Activated T-cell treated with anti-CD3 and anti-CD28 coated beads, Interleukin-2, amount 50 U/mL, for 1 hour (primary cell): ENCODE data around the gene SPECC1.
"Not testable (repeated sequence)": the region's sequence is repeated elsewhere in the genome, so short reads cannot be mapped to it uniquely, and the experiment has no call there.

Experiments
- DNase-seq: peaks from one replicate; pipeline ENCODE4 v3.0.0-alpha.2; 2020

The SPECC1 gene

DNA sequence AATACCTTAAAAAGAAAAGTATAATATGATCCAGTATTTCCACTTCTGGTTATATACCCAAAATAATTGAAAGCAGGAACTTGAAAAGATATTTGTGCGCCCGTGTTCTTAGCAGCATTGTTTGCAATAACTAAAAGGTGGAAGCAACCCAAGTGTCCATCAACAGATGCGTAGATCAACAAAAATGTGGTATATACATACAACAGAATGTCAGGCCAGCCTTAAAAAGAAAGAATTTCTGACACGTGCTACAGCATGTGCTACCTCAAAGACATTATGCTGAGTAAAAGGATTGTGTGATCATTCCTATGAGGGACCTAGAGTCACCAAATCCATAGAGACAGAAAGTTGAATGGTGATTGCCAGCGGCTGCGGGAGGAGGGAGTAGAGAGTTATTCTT, 133.1 kb downstream of the SPECC1 start:
- DNase-seq = no peak

DNA sequence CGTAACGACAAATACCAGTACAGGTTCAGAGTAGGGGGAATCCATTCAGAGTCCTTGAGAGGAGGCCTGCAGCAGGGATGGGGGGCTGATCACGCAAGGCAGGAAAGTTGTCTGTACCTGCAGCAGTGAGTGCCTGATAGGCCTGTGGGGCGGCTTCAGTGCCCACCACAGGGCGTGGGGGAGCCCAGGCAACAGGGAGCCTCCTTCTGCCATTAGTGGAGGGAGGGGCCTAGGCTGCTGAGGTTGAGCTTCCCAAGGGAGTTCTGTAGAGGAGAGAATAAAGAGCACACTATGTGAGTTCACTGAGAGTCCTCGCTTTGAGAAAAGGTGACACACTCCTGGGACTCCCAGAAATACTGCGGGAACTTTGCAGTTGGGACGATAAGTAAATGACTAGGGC, 134.6 kb downstream of the SPECC1 start:
- DNase-seq = no peak

DNA sequence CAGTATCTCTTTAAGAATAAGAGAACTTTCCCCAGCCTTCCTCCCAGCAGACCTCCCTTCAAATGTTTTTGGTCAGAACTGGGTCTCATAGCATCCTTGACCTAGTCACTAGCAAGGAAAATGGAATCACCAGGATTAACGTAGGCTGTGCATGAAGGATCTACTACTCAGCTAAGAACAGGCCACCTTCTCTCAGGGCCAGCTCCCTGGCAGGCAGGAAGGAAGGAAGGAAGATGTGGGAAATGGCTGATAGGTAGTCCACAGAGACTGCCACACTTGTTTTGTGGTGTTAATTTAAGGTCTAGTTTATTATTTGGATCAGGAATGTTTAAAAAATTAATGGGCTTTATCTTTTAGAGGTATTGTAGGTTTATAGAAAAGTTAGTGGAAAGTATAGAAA, 136.4 kb downstream of the SPECC1 start:
- DNase-seq = no peak

DNA sequence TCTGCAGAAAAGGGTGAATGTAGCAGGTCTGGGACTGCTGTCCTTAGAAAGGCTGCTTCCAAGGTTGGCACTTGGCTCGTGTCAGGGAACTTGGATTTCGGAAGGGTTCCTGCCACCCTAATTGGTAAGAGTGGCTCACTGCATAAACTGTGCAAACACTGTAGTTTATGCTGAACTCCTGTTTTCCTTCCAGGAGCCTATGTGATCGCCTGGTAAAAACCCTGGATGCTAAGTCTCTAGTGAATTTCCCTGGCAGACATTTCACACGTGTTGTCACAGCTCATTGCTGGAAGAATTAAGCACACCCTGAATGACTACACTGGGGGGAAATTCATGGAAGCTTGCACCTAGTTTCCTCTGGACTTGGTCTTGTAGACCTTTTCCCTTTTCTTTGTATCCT, 140.1 kb downstream of the SPECC1 start:
- DNase-seq = no peak

DNA sequence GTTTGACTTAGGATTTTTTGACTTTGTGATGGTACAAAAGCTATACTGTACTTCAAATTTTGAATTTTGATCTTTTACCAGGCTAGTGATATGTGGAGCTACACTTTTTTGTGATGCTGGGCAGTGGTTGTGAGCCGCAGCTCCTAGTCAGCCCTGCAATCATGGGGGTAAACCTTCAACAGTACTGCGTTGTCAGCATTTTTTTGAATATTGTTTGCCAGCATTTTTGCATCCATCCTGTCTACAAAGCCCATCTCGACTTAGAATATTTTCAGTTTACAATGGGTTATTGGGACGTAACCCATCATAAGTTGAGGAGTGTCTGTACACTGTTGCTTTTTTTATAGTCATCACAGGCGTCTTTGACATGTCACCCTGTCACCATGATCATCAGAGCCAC, 142.0 kb downstream of the SPECC1 start:
- DNase-seq = no peak

DNA sequence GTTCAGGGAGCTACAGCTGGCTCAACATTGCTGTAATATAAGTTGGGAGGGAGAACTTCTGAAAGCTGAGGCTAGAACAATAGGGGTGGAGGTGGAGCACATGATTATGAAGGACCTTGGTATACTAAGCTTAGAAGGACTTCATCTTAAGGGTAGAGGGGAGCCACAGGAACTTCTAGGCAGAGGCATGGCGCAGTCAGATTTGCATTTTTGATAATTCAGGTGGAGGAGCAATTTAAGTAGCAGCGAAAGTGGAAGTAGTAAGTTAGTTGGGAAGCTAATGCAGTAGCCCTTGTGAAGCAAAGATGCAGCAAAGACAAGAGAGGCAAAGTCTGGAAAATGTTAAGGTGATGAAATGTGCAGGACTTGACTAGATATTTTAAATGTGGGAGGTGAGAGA, 144.1 kb downstream of the SPECC1 start:
- DNase-seq = no peak

DNA sequence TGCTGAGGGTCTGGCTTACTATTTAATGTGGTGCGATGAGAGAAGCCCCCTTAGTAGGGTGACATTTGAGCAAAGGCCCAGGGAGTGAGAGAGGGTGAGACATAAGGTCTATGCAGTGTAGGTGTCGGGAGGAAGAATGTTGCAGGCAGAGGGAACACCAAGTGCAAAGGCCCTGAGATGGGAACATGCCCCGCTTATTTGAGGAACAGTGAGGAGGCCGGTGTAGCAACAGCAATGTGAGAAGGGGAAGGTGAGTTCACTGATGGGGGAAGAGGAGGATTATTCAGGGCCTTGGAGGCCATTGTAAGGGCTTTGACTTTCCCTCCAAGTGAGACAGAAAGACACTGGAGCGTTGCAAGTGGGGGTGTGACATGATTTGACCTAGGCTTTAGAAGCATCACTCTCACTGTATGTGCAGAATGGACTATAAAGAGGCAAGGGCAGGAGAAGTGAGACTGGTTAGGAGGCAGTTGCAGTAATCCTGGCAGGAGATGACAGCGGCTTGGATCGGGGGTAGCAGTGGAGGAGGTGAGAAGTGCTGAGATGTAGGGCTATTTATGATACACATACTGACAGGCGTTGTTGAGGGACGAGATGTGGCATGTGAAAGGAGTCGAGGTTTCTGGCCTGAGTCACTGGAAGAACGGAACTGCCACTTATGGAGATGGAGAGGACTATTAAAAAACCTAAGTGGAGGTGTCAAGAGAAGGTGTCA, 145.3 kb downstream of the SPECC1 start:
- DNase-seq = no peak

DNA sequence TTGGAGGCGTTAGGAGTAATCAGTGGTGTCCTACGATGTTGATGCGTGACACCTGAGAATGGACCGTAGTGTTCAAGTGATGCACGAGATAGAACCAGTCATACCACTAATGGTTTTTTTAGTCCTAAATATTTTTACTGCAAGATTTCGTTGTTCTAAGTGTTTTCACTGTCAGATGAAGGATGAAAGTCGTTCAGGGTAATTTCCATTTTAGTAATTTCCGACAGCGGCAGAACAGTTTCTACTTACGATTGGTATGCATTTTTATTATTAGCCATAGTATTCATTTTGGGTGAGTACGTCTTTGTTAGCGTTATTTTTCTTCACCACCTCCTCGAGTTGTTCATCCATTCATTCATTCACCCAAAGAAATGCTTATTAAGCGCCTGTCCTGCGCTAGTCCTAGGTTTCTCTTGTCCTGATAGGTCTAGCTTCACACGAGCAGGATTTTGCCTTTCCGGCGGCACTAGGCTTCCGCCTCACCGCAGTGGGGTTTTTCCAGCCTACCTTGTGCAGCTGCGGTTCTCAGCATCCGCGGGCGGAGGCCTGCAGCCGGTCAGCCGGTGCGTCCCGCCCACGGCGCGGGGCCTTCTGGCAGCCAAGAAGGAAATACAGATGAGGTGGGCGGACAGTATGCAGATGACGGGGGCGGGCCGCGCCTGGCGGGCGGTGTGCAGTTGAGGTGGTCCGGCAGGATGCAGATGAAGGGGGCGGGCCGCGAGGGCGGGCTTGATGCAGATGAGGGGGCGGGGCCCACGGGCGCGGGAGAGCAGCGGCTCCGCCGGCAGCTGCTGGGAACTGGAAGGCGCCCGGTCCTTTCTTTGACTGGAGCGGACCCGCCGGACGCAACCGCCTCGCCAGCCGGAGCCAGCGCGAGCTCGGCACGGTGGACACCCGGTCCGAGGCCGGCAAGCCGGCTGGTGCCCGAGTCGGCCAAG, 146.4 kb downstream of the SPECC1 start:
- peak; percentile 93 for DNase-seq

DNA sequence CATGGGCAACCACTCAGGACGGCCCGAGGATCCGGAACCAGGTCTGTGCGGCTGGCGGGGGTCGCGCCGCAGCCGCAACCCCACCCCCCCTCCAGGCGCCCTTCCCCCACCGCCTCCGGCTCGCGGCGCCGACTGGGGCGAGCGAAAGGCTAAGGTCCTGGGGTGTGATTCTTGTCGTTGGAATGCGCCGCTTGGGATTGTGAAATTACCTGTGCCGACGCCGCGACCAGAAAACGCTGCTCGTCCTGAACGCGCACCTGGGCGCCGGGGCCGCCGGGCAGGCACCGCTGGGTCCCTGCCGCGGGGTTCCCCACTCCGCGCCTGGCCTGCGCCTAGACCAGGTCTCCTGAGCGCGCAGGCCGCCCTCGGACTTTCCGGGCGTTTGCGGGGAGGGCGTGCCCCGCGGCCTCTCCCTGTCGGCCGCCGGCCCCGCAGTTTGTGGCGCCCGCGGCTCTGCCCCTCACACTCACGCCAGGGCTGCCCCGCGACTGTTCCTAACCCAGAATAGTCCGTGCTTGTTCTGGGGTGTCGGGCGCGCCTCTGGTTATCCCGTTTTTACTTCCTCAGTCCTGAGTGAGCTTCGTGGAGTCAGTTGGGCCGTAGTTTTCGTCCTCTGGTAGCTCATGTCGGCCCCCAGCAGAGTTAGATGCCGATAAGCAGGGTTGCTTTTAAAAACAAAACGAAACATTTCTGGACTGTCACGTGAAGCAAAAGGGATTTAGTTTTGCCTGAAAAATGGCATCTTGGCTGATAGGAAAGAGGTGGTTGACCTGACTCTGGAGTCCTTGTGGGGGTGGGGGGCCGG, 147.2 kb downstream of the SPECC1 start:
- no peak for DNase-seq

DNA sequence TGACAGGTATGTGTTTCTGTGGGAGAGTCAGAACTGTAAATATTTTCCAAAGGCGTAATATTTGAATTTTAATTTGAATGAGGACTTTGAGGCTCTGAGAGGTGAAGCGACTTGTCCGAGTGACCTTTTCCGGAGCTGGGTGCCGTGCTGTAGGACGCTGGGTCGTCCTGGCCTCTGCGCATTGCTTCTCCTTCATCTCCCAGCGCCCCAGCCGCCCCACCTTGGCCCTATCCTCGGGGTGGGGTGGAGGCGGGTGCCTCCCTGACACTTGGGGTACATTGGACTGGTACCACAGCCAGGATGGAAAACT, 147.8 kb downstream of the SPECC1 start:
- no peak for DNase-seq

DNA sequence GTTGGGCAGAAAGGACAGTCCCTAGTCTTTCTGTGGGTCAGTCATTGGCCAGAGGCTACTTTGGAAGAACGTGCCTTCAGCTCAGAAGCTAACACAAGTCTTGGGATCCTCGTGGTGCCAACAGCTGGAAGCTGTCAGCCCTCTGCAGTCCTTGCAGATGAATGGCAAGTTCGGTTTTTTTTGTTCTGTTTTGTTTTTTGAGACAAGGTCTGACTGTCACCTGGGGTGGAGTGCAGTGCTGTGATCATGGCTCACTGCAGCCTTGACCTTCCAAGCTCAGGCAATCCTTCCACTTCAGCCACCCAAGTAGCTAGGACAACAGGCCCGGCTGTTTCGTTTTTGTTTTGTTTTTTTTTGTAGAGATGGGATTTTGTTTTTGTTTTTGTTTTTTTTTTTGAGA, 149.4 kb downstream of the SPECC1 start:
- no peak for DNase-seq

DNA sequence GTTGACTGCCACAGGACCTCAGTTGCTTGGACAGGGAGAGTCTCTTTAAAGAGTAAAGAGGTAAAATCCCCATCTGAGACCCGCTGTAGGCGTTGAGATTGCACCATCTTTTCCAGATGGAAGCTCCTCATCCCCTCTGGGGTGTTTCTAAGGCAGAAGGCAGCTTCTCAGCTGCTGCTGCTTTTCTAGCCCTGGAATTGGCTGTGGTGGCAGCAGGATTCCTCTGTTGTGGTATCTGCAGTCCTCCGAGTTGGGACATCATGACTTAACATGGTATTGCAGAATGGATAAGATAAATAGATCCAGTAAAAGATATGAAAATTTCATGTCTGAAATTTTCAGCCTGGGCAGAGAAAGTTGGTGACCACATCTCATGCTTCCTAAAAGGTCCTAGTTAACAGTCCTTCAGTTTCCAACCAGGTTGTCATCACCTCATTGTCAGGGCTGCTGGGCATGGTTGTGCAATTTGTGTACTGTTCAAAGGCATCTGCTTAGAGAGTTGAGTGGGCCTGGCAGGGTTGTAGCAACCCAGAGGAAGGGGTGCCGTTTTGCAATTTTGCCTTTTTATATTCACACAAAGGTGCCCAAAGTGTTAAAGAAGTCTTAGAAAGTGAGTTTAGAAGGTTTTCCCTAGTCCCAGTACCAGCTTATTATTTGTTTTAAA, 150.4 kb downstream of the SPECC1 start:
- no peak for DNase-seq

DNA sequence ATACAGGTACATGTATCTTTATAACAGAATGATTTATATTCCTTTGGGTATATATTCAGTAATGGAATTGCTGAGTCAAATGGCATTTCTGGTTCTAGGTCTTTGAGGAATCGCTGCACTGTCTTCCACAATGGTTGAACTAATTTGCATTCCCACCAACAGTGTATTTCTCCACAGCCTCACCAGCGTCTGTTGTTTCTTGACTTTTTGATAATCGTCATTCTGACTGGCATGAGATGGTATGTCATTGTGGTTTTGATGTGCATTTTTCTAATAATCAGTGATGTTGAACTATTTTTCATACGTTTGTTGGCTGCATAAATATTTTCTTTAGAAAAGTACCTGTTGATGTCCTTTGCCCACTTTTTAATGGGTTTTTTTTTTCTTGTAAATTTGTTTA, 156.4 kb downstream of the SPECC1 start:
- not testable (repeated sequence) for DNase-seq

DNA sequence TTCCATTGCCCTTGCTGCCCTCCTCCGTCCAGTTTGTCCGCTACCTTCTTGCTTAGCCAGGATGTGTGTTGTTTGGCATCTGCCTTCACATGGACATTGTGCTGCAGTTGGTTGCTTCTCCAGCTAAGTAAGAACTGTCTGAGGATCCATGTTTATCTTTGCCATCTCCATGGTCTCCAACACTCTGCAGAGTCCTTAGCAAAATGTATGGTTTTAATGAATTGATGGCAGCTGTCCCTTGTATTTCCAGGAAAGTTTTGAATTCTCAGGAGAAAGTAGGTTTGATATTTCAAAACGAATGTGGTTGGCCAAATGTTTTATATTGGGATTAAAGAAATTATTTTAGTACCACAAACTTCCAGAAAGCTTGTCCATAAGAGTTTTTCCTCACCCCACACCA, 160.9 kb downstream of the SPECC1 start:
- no peak for DNase-seq

DNA sequence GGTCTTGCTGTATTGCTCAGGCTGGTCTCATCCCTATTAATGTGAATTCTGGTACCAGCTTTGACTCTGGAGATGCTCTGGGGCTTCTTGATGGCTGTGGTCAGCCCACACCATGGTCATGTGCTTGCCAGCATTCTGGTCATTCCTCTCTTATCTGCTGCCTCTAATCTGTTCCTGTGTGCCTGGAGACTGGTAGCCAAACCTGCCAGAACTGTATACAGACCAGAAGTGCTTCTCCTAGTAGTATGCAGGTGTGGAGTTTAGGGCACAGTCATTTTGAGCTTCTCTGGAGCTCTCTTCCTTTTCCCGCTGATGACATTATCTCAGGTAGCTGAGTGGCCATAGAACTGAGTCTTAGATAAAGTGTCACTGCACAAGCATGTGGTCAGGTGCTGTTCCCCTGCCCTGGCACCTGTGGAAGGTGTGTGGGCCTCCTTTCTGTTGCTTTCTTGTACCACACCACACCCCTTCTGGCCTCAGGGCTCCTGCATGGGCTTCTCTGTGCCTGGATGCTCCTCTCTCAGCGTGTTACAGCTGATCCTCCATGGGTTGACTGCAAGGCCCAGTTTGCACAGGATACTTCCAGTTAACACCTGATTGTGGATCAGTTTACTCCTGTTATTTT, 162.7 kb downstream of the SPECC1 start:
- no peak for DNase-seq

DNA sequence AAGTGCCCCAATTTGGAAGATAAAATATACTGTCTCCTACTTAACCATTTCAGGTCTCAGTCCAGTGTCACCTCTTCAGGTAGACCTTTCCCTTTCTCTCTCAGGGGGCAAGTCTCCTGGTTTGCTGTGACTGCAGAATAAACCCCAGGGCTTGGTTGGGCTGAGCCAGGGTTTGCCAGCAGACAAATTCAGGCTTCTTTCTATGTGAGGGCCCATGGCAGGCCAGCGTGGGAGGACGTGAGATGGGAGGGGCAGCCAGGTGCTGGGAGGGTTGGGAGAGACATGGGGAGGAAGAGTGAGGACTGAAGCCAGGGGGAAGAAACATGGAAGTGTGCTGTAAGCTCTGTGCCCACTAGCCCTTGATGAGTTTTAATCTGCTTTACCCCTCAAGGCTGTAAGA, 163.2 kb downstream of the SPECC1 start:
- DNase-seq = no peak

DNA sequence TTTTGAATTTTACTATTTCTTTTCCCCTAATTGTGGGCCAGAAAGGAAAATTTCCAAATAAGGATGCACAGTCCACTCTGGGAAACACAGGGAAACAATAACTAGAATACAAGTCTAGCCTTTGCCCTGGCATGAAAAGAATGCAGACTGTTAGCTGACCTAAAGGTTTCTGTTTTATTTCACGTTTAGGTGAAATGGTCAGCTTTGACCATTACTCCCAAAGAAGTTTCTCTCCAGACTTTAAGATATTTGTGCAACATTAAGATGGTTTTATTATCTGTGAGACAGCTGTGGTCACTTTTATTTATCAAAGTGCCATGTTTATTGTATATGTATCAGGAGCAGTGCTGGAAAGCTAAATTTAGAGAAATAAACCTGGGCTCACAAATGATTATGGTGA, 163.9 kb downstream of the SPECC1 start:
- DNase-seq = no peak

DNA sequence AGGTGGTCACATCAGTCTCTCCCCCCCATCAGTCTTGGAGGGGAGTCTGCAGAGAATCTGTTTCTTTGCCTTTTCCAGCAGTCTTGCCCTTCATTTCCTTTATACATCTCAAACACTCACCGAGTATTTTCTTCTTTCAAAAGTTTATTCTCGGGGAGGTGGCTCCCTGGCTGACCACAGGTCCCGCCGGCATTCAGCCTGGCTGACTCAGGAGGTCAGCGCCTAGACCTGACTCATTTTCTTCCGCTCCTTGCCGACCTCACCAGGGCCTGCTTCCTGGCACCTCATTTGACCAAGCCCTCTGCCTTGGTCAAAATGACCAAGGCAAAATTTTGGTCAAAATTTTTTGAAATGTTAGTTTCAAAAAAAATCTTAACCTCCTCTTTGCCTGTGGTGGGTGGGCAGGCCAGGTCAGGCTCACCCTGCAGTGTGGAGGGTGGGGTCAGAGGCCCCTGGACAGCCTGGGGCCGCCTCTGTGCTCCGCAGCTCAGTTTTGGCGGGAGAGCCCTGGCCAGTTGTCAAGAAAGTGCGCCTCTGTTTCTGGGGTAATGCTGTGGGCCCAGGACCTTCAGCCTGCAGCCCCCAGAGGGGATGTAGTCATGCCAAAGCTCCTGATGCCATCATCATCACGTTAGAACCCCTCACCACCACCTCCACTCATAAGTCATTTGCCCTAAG, 165.6 kb downstream of the SPECC1 start:
- DNase-seq = no peak

DNA sequence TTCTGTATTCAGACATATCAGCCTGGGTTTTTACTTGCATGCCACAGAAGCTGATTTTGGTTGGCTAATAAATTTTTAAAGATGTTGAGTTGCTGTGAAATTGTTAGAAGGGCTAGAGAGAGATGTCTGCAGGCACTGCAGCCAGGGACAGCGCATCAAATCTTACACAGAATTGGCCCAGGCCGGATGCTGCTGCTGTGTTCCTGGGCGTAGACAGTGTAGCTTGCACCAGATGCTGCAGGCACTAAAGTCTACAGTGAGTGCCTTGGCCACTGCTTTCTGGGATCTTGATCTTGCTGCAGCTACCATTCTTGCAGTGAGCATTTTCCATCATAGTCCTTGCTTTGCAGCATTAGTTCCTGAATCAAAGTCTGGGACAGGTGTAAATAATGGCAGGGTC, 169.9 kb downstream of the SPECC1 start:
- no peak for DNase-seq

DNA sequence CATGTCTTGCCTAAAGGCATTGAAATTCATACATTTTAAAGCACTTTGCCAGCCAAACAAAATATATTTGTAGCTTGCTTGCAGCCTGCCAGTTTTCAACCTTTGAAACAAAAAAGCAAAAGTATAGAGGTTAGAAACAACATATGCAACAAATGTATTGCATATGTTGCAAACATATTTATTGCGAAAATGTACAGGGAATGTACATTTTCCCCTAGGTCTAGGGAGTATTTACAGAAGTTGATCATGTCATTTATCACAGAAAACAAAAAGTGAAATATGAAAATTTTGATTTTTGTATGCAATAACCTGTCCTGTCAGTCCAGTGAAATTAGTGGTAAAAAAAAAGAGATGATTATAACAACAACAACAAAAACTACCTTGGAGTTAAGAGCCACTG, 171.5 kb downstream of the SPECC1 start:
- DNase-seq = no peak

DNA sequence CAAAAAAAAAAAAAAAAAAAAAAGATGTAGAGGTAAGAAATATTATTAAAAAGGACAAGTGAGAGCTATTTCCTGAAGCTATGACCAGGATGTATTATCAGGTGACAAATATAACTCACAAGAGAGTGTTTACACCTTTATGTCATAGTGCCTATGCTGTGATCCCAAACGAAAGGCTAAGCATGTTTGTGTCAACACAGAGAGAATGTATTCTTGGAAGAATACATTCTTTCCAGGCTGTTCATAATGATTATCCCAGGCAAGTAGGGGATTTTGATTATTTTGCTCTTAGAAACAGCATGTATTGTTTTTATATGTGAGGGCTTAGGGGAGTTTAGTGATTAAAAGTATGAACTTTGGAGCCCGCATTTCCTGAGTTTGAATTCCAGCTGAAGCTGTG, 175.0 kb downstream of the SPECC1 start:
- no peak for DNase-seq

DNA sequence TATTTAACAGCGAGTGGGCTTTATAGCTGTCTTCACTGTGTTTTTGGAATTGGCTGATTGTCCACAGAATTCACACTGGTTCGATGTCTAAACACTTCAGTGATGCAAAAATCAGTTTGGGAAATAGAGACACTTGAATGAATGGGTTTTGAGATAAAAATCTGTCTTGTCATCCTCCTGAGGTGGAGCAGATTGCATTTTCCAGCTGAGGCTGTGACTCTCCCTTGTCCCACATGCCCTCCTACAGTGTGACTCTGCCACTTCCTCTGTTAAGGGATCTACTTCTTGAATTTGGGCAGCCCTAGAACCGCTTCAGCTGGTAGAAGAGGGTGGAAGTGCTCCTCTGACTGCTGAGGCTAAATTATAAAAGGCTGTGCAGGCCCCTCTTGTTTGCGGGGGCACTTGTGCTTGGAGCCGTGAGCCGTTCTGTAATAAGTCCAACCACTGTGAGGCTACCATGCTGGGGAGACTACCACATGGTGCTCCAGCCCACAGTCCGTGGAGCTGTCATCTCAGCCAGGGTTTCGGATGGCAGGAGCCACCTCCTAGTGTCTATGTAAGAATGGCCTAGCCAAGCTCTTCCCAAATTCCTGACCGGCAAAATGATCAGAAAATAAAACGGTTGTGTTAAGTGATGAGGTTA, 175.9 kb downstream of the SPECC1 start:
- DNase-seq = no peak
